SH-SY5Y (cell line): Measurements from ENCODE around the gene SF3A2.

Experiments used
- GATA2 ChIP-seq: IDR thresholded peaks from 2 replicates; pipeline ENCODE4 v1.6.1; 2011; ENCODE audit warnings: mild to moderate bottlenecking, low read depth, low read length
- GATA3 ChIP-seq: IDR thresholded peaks from 2 replicates; pipeline ENCODE4 v1.6.1; 2011; ENCODE audit warnings: low read depth, mild to moderate bottlenecking, low read length, moderate library complexity

DNA sequence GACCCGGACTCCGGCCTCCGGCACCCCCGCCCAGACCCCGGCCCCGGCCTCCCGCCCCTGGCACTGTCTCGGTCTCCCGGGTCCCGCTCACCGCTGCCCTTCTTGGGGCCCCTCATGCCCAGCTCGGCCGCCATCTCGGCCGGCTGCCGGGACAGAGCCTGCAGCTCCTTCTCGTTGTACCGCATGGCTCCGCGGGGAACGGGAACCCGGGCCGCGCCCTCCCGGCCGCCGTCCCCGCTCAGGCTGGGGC is 635 bp upstream of the SF3A2 start:
- TF ChIP-seq GATA2 (no peak), GATA3 (no peak)
